HG03521 (cell line): Measurements from ENCODE around the gene SPRED3.
"Not testable (repeated sequence)": the region's sequence is repeated elsewhere in the genome, so short reads cannot be mapped to it uniquely, and the experiment has no call there.

Source experiments
- ATAC-seq: cut with Tn5 transposase; IDR thresholded peaks from one replicate; pipeline ENCODE4 v1.9.1; 2021; ENCODE audit warnings: mild to moderate bottlenecking, moderate library complexity; ENCODE audit not compliant: unreplicated experiment

Gene SPRED3, protein sequence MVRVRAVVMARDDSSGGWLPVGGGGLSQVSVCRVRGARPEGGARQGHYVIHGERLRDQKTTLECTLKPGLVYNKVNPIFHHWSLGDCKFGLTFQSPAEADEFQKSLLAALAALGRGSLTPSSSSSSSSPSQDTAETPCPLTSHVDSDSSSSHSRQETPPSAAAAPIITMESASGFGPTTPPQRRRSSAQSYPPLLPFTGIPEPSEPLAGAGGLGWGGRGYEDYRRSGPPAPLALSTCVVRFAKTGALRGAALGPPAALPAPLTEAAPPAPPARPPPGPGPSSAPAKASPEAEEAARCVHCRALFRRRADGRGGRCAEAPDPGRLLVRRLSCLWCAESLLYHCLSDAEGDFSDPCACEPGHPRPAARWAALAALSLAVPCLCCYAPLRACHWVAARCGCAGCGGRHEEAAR

GRCh38 chr19:38388349-38389100, at the start of gene SPRED3:
TSS of gene SPRED3 (plus strand) at chr19:38388697. CDS start at chr19:38390303, 1,606 bp downstream.
- no peak for ATAC-seq

- not testable (repeated sequence) for ATAC-seq
These were observed 49.5 kb upstream of the SPRED3 start for GRCh38 chr19:38339011-38339410.

DNA sequence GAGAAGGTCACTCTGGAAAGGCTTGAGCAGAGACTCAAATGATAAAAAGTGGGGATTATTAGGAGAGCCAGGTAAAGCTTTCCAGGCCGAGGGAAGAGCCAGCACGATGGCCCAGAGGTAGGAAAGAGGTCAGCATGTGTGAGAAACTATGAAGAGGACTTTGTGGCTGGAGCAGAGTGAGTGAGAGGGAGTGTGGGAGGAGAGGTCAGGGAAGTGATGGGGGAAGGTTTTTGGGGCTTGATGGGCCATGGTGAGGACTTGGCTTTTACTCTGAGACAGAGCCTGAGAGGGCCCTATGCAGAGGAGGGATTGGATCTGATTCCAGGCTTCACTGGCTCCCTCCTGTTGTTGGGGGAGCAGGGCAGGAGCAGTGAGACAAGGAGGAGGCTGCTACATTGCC, 47.6 kb upstream of the SPRED3 start:
- ATAC-seq: no peak

GRCh38 chr19:38346837-38347236, 41.7 kb upstream of the SPRED3 start:
- no peak for ATAC-seq

GRCh38 chr19:38350883-38351282, 37.6 kb upstream of the SPRED3 start:
- no peak for ATAC-seq

DNA sequence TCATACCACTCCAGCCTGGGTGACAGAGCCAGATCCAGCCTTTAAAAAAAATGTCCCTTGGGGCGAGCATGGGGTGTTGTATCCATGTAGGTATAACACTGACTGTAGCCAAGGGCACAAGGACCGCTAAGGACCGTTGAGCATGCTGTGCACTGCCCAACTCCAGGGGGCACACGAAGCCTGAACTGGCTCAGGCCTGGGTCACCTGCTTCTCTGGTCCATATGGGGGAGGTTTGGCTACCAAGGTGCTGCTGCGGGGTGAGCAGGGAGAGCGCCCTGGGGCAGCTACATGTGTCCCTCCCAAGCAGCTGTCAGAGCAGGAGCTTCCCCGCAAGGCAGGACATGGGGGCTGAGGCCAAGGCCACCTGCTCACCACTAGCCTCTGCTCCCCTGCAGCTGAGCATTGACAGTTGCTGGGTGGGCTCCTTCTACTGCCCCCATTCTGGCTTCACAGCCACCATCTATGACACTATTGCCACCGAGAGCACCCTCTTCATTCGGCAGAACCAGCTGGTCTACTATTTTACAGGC, 36.6 kb upstream of the SPRED3 start:
- no peak for ATAC-seq

- no peak for ATAC-seq
These were observed 35.9 kb upstream of the SPRED3 start for GRCh38 chr19:38352611-38353010.

DNA sequence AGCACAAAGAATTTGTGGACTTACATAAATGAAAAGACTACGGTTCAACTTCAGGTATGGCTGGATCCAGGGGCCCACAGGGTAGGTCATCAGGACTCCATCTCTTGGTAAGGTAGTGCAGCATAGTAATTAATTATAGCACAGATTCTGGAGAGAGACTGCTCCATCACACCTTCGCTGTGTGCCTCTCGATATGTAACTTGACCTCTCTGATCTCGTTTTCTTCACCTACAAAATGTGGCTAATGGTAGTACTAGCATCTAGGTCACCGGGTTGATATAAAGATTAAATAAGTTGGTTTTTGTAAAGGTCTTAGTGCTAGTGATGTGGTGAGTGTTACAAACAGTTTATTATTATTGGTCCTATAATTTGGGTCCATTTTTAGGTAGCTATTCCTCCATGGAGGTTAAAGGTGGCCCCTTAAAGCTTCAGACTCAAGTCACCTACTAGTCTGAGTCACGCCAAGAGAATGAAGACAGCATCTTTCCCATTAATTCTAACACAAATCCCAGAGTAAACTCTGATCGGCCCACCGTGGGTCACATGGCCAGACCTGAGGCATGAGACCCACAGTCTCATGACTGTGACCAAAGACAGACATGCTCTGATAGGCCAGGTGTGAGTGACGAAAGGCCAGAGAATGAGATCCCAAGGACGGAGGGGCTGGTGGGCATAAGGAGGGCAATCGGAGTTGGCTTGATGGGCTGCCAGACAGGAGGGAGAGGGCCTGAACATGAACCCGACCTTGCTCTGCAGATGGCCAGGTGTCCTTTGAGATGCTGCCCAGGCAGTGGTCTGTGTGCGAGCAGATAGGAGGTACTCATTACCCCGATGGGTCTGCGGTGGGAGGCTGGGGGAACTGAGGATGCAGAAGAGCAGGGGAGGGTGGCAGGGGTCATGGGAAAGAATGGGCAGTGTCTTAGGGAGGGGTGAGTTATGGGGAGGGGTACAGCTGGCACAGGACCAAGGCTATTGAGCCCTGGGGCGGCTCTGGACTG, 32.5 kb upstream of the SPRED3 start:
- no peak for ATAC-seq

DNA sequence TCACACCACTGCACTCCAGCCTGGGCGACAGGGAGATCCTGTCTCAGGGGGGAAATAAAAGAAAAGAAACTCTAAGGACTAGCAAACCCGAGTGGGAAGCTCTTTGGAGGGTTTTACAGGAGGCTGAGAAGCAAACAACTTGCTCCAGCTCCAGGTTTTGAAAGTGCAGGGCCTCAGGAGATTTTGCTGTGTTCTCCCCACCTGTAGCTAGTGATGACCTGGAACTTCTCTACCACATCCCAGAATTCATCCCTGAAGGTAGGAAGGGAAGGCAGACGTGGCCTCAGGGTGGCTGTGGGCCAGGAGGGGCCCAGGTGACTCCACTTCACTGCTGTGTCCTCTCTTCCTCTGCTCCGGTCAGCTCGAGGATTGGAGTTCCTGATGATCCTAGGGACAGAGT, 30.4 kb upstream of the SPRED3 start:
- no peak for ATAC-seq

- ATAC-seq: no peak
These were observed 29.1 kb upstream of the SPRED3 start for GRCh38 chr19:38359242-38360021.

DNA sequence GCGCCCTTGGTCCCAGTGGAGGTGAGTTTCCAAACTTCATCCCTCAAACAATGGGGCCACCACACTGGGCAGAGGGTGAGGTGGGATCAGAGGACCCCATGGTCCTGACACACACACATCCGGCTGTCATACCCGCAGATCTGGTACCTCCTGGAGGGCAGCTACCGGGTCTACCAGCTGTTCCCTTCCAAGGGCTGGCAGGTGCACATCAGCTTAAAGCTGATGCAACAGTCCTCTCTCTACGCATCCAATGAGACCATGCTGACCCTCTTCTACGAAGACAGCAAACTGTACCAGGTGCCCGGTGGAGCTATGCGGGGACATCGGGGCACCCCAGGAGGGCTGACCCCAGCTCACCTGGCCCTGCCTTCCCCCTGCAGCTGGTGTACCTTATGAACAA, 28.1 kb upstream of the SPRED3 start:
- ATAC-seq: no peak

- ATAC-seq: no peak
These were observed 27.5 kb upstream of the SPRED3 start for GRCh38 chr19:38360839-38361631.

DNA sequence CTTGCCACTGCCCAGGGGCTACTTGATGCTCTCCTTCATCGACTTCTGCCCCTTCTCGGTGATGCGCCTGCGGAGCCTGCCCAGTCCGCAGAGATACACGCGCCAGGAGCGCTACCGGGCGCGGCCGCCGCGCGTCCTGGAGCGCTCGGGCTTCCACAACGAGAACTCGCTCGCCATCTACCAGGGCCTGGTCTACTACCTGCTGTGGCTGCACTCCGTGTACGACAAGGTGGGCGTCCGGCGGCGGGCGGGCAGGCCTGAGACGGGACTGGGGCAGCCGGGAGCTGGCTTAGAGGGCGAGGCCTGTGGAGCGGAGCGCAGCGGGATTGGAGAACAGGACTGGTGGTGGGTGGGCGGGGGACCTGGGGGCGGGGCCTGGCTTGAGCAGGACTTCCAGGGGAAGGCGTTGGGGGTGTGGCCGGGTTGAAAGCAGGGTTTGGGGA, 26.8 kb upstream of the SPRED3 start:
- no peak for ATAC-seq

DNA sequence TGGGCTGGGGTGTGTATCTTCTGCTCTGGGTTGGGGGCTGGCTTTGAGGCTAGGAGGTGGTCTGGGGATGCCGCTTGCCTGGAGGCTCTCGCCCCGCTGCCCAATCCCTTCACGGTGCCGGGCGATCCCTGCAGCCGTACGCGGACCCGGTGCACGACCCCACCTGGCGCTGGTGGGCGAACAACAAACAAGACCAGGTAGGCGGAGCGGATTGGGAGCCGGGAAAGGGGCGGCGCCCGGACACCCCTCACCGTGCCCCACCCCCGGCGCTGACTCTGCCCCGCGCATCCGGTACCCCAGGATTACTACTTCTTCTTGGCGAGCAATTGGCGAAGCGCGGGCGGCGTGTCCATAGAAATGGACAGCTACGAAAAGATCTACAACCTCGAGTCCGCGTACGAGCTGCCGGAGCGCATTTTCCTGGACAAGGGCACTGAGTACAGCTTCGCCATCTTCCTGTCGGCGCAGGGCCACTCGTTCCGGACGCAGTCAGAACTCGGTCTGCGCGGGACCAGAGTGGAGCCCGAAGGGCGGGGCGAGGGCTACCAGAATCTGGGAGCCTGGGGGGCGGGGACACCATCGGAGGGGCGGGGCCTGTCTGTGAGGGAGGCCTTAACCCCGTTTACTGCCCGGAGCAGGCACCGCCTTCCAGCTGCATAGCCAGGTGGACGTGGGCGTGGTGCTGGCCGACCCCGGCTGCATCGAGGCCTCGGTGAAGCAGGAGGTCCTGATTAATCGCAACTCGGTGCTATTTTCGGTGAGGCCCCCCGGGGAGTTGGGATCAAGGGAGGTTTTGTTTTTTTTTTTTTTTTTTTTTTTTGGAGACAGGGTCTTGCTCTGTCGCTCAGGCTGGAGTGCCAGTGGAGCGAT, 26.2 kb upstream of the SPRED3 start:
- ATAC-seq: no peak

- ATAC-seq: not testable (repeated sequence)
These were observed 25.4 kb upstream of the SPRED3 start for GRCh38 chr19:38362946-38363688.

GRCh38 chr19:38367041-38367440, 21.5 kb upstream of the SPRED3 start:
- no peak for ATAC-seq

GRCh38 chr19:38369584-38369983, 18.9 kb upstream of the SPRED3 start:
- no peak for ATAC-seq
